Osteocyte (in vitro differentiated cells): ENCODE data around the gene DMD. TPM values are rescaled to one million over a fixed set of nuclear protein-coding genes. Genes with fewer than 3 reads are reported as not detected.

Experiments used
- DNase-seq: peaks from one replicate; pipeline ENCODE4 v3.0.0; 2021; ENCODE audit warnings: mixed read lengths; ENCODE audit not compliant: unreplicated experiment; ENCODE audit errors: extremely low spot score
- H3K27ac Mint-ChIP-seq: one replicate; pipeline ENCODE4 v1.8.0; 2021; ENCODE audit warnings: mild to moderate bottlenecking, mixed read lengths; ENCODE audit not compliant: unreplicated experiment
- H3K27me3 Mint-ChIP-seq: one replicate; pipeline ENCODE4 v1.8.0; 2021; ENCODE audit warnings: mixed read lengths; ENCODE audit not compliant: unreplicated experiment
- H3K36me3 Mint-ChIP-seq: one replicate; pipeline ENCODE4 v1.8.0; 2021; ENCODE audit warnings: mixed read lengths; ENCODE audit not compliant: unreplicated experiment
- H3K4me1 Mint-ChIP-seq: one replicate; pipeline ENCODE4 v1.8.0; 2021; ENCODE audit warnings: mixed read lengths; ENCODE audit not compliant: unreplicated experiment
- H3K4me3 Mint-ChIP-seq: one replicate; pipeline ENCODE4 v1.8.0; 2021; ENCODE audit warnings: mild to moderate bottlenecking, moderate library complexity, mixed read lengths; ENCODE audit not compliant: unreplicated experiment
- H3K9me3 Mint-ChIP-seq: one replicate; pipeline ENCODE4 v1.8.0; 2021; ENCODE audit warnings: mixed read lengths; ENCODE audit not compliant: unreplicated experiment
- CTCF ChIP-seq: fragments of 200-600 bp; sonication (generic); IDR thresholded peaks from 2 replicates; pipeline ENCODE4 v1.5.0; 2021; ENCODE audit warnings: antibody characterized with exemption, mild to moderate bottlenecking, moderate library complexity
- total RNA-seq: library from RNA; stranded (reverse); gene quantifications from 2 replicates; pipeline ENCODE4 v1.2.1, GENCODE V29; 2021

DMD gene
- total RNA-seq, 1 donor from 2014 or later = 317 TPM

DNA sequence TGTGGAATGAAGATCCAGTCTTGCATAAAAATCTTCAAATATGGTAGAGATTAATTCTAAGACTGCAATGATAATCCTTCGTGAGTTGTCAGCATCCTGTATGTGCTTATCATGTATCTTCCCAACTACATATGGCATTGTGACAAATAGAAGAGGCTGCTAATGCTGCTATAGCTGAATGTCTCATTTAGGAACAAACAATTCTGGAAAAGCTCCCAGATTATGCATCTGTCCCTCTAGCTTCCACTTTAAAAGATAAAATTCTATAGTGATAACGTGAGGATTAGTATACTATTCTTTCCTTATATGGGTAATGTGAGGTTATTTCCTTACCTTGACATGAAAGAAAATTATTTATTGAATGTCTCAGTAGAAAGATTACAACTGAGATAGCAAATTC lies 930.9 kb downstream of the DMD start:
- H3K4me3 Mint-ChIP-seq = no peak overlapping the region
- H3K27ac Mint-ChIP-seq = no peak overlapping the region
- peaks cover 6% of the 10 kb centered on the region for H3K9me3 Mint-ChIP-seq
- no peak for DNase-seq
- no peaks in the 10 kb centered on the region for H3K27me3 Mint-ChIP-seq
- H3K36me3 Mint-ChIP-seq = no peaks in the 10 kb centered on the region
- no peaks in the 10 kb centered on the region for H3K4me1 Mint-ChIP-seq
- no peak for TF ChIP-seq CTCF

- DNase-seq = no peak
- no peak for TF ChIP-seq CTCF
Observed at GRCh38 chrX:32276153-32276552, 935.2 kb downstream of the DMD start.

GRCh38 chrX:32269866-32270265 lies 941.5 kb downstream of the DMD start:
- TF ChIP-seq CTCF = no peak
- peaks cover 5% of the 10 kb centered on the region for H3K9me3 Mint-ChIP-seq
- H3K27me3 Mint-ChIP-seq = no peaks in the 10 kb centered on the region
- no peak overlapping the region for H3K4me3 Mint-ChIP-seq
- no peak for DNase-seq
- no peaks in the 10 kb centered on the region for H3K4me1 Mint-ChIP-seq
- H3K27ac Mint-ChIP-seq = no peak overlapping the region
- H3K36me3 Mint-ChIP-seq = no peaks in the 10 kb centered on the region

More at GRCh38 chrX:32276153-32276552, 935.2 kb downstream of the DMD start:
- H3K9me3 Mint-ChIP-seq = peaks cover 6% of the 10 kb centered on the region
- H3K27me3 Mint-ChIP-seq = no peaks in the 10 kb centered on the region
- H3K36me3 Mint-ChIP-seq = no peaks in the 10 kb centered on the region
- H3K4me1 Mint-ChIP-seq = no peaks in the 10 kb centered on the region
- no peak overlapping the region for H3K4me3 Mint-ChIP-seq
- no peak overlapping the region for H3K27ac Mint-ChIP-seq

GRCh38 chrX:32268207-32268606 lies 943.1 kb downstream of the DMD start:
- no peak for TF ChIP-seq CTCF
- H3K4me3 Mint-ChIP-seq = no peak overlapping the region

GRCh38 chrX:32267796-32268195 lies 943.6 kb downstream of the DMD start:
- no peak overlapping the region for H3K27ac Mint-ChIP-seq
- no peaks in the 10 kb centered on the region for H3K4me1 Mint-ChIP-seq
- no peak for DNase-seq
- H3K9me3 Mint-ChIP-seq = peaks cover 14% of the 10 kb centered on the region
- no peak for TF ChIP-seq CTCF
- H3K36me3 Mint-ChIP-seq = no peaks in the 10 kb centered on the region
- no peak overlapping the region for H3K4me3 Mint-ChIP-seq
- no peaks in the 10 kb centered on the region for H3K27me3 Mint-ChIP-seq

More at GRCh38 chrX:32268207-32268606, 943.1 kb downstream of the DMD start:
- no peak for DNase-seq
- H3K27me3 Mint-ChIP-seq = no peaks in the 10 kb centered on the region
- H3K27ac Mint-ChIP-seq = no peak overlapping the region
- H3K9me3 Mint-ChIP-seq = peaks cover 10% of the 10 kb centered on the region
- no peaks in the 10 kb centered on the region for H3K4me1 Mint-ChIP-seq
- H3K36me3 Mint-ChIP-seq = no peaks in the 10 kb centered on the region
